A673 (cell line): ENCODE measurements around the gene LAMA2.

ENCODE experiments used
- EZH2 ChIP-seq: fragments of 200-600 bp; sonication (generic); IDR thresholded peaks from 2 replicates; pipeline ENCODE4 v1.6.1; 2017; ENCODE audit warnings: borderline replicate concordance, low read depth, mild to moderate bottlenecking, mixed read lengths, antibody characterized with exemption, low read length; ENCODE audit not compliant: poor library complexity, severe bottlenecking
- TF ChIP-seq, protein P1 (sequence below): fragments of 300-800, 200-600 bp; sonication (generic); conservative IDR thresholded peaks from 2 replicates; pipeline ENCODE4 v1.5.1; 2017; ENCODE audit warnings: low read depth, mild to moderate bottlenecking, antibody characterized with exemption, low read length, moderate library complexity, mixed read lengths

DNA sequence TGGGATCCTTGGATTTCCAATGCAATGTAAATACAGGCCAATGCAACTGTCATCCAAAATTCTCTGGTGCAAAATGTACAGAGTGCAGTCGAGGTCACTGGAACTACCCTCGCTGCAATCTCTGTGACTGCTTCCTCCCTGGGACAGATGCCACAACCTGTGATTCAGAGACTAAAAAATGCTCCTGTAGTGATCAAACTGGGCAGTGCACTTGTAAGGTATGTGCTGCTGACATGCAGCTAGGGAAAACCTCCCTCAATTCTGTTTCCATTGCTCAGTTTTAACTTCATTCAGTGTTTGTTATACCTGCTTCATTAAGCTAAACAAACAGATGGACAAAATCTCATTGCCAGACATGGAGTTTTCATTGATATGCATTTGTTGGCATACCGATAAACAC, 429.9 kb downstream of the LAMA2 start:
- TF ChIP-seq, protein P1, sequence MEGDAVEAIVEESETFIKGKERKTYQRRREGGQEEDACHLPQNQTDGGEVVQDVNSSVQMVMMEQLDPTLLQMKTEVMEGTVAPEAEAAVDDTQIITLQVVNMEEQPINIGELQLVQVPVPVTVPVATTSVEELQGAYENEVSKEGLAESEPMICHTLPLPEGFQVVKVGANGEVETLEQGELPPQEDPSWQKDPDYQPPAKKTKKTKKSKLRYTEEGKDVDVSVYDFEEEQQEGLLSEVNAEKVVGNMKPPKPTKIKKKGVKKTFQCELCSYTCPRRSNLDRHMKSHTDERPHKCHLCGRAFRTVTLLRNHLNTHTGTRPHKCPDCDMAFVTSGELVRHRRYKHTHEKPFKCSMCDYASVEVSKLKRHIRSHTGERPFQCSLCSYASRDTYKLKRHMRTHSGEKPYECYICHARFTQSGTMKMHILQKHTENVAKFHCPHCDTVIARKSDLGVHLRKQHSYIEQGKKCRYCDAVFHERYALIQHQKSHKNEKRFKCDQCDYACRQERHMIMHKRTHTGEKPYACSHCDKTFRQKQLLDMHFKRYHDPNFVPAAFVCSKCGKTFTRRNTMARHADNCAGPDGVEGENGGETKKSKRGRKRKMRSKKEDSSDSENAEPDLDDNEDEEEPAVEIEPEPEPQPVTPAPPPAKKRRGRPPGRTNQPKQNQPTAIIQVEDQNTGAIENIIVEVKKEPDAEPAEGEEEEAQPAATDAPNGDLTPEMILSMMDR = no peak
- TF ChIP-seq EZH2 = no peak
